IMR-90 (cell line): ENCODE results near the gene GPATCH2.

Source experiments
- CEBPB ChIP-seq: IDR thresholded peaks from 2 replicates; pipeline ENCODE4 v1.6.1; 2012; ENCODE audit warnings: low read depth, low read length, improper control_type of control experiment
- CHD1 ChIP-seq: IDR thresholded peaks from 2 replicates; pipeline ENCODE4 v1.6.1; 2012; ENCODE audit warnings: low read depth, low read length, improper control_type of control experiment
- CTCF ChIP-seq: conservative IDR thresholded peaks from 2 replicates; pipeline ENCODE4 v1.5.1; 2012; ENCODE audit warnings: mild to moderate bottlenecking, low read depth, low read length, improper control_type of control experiment
- POLR2A ChIP-seq: IDR thresholded peaks from 2 replicates; pipeline ENCODE4 v1.6.1; 2012; ENCODE audit warnings: mild to moderate bottlenecking, low read depth, low read length
- RFX5 ChIP-seq: IDR thresholded peaks from 2 replicates; pipeline ENCODE4 v1.8.0; 2012; ENCODE audit warnings: low read depth, mild to moderate bottlenecking, low read length, moderate library complexity

- TF ChIP-seq RFX5 (no peak), CTCF (peak; percentile 78), CEBPB (peak; percentile 91), POLR2A (no peak), CHD1 (no peak)
These were observed 29.6 kb upstream of the GPATCH2 start for GRCh38 chr1:217660353-217661062.
